SK-N-MC (cell line): ENCODE results near the gene FIBP.

Experiments used
- EZH2 ChIP-seq: fragments of 200-600 bp; sonication (generic); IDR thresholded peaks from one replicate; pipeline ENCODE4 v1.6.1; 2017; ENCODE audit warnings: antibody characterized with exemption
- FOXP2 ChIP-seq: optimal IDR thresholded peaks from 2 replicates; pipeline ENCODE3; 2011; ENCODE audit warnings: mild to moderate bottlenecking, moderate library complexity; ENCODE audit not compliant: insufficient read depth; ENCODE audit errors: extremely low read length, control extremely low read depth
- POLR2AphosphoS5 ChIP-seq: IDR thresholded peaks from 2 replicates; pipeline ENCODE4 v1.6.1; 2012; ENCODE audit warnings: mild to moderate bottlenecking, low read depth, low read length, borderline replicate concordance

- TF ChIP-seq FOXP2 (no peak), EZH2 (no peak), POLR2AphosphoS5 (no peak)
Measured at GRCh38 chr11:65866509-65867283, 21.6 kb downstream of the FIBP start.
